Measurements from ENCODE around the gene IFT88.

The IFT88 gene

DNA sequence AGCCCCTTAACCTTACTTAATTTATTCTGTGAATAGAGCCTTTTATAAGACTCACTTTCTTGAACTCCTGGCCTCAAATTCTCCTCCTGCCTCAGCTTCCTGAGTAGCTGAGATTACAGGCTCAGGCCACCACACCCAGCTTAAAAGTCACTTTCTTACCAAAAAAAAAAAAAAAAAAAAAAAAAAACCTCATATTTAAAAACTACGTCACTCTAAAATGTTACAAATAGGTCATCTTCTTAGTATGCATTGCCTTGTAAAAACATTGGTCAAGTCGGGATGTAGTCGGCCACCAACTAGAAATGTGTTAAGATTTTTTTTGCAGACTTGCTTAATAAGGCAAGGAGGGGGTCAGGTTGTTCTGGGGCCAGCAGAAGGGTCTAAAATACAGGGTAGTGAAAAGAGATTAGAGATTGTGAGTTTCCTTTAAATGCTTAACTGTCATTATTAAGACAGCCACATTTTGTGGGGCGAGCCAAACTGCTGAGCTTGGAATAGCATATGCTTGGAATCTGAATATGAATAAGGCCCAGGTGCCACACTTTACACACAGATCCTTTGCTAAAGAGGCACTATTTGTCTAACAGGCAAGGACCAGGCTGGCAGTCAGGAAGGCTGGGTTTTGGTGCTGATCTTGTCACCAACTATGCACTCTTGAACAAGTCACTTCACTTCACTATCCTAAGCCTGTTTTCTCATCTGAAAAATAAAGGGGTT is 120.1 kb downstream of the IFT88 start:
- DNase-seq = no peak

GRCh38 chr13:20689291-20689690 is 122.3 kb downstream of the IFT88 start:
- DNase-seq = no peak

DNA sequence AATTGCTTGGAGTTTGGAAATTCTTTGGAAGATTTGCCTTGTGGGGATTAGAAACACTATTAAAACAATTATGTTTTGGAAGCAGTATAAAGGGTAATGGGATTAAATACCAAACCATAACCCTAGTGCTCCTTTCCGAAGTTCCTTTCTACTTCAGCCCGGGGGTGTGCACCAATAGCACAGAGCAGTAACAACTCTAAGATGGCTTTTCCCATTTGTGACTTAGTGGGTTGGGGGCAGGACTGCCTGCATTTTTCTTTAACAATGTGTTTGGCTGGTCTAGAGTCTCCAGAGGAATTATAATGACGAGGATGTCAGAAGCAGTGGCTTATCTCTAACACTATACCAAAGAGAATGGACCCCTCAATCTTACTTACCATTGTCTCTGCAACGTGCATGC is 124.7 kb downstream of the IFT88 start:
- no peak for DNase-seq

- peak in 1 of 2 donors; percentile 16 for DNase-seq
These were observed 129.1 kb downstream of the IFT88 start for GRCh38 chr13:20696073-20696472.

- DNase-seq = no peak
These were observed 132.8 kb downstream of the IFT88 start for GRCh38 chr13:20699715-20700114.

- DNase-seq = no peak
These were observed 133.3 kb downstream of the IFT88 start for GRCh38 chr13:20700288-20700687.

- no peak for DNase-seq
These were observed 134.5 kb downstream of the IFT88 start for GRCh38 chr13:20701461-20701860.

DNA sequence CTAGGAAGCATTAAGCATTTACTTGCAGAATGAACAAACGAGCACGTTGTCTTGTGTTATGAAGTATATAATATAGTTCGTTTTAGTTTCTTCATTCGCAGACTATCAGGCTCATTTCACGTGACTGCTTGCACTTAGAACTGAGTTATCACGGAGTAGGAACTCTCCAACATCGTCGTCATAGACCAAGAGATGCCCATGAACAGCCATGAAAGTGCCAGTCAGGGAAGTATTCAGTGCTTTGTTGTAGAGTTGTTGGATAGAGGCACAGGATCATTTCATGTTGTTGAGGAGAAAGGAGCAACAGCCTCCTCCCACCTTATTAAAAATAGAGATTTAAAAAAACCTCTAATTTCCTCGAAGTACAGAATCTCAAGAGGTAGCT is 135.6 kb downstream of the IFT88 start:
- no peak for DNase-seq

- no peak for DNase-seq
These were observed 136.2 kb downstream of the IFT88 start, which contains the start of gene IL17D for GRCh38 chr13:20702915-20703779. IL17D (plus strand) TSS chr13:20703699; CDS start chr13:20704002, 303 bp downstream.

DNA sequence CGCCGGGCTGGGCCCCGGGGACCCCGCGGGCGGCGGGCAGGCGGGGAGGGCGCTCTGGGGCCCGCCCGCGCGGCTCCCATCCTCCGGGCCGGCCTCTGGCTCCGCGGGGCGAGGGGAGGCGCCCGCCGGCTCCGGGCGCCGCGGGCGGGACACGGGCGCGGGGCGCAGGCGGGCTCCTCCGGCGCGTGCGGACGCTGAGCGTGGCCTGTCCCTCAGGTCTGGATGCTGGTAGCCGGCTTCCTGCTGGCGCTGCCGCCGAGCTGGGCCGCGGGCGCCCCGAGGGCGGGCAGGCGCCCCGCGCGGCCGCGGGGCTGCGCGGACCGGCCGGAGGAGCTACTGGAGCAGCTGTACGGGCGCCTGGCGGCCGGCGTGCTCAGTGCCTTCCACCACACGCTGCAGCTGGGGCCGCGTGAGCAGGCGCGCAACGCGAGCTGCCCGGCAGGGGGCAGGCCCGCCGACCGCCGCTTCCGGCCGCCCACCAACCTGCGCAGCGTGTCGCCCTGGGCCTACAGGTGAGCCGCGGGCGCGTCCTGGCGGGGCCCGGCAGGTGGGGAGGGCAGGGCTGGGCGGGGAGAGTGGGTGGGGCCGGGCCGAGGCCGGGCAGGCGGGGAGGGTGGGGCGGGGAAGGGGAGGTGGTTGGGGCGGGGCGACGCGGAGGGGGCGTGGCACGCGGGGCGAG is 137.0 kb downstream of the IFT88 start:
- DNase-seq = peak; percentile 21 to 25

- no peak for DNase-seq
These were observed 137.6 kb downstream of the IFT88 start for GRCh38 chr13:20704459-20705069.

DNA sequence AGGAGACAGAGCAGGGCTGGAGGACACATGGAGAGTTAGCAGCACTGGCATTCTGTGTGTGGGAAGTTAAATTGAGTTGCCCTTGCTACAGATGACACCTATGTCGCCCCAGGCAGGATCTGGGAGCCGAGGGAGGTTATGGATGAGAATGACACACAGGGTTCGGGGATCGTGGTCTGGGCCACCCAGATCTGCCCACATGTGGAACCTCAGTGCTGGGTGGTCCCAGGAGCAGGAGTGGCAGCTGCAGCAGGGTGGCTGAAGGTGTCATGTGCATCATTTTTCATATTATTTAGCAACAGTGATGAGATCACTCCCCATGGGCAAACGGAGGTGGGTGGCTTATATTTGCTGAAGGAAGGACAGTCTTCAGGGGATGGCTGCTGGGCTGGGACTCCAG is 139.7 kb downstream of the IFT88 start:
- DNase-seq = no peak

GRCh38 chr13:20708216-20708615 is 141.3 kb downstream of the IFT88 start:
- no peak for DNase-seq

GRCh38 chr13:20709369-20709768 is 142.4 kb downstream of the IFT88 start:
- no peak for DNase-seq

GRCh38 chr13:20709782-20710181 is 142.8 kb downstream of the IFT88 start:
- DNase-seq = no peak

- no peak for DNase-seq
These were observed 144.5 kb downstream of the IFT88 start for GRCh38 chr13:20711301-20712044.

- no peak for DNase-seq
These were observed 146.0 kb downstream of the IFT88 start for GRCh38 chr13:20713014-20713376.

- no peak for DNase-seq
These were observed 146.8 kb downstream of the IFT88 start for GRCh38 chr13:20713751-20714150.

DNA sequence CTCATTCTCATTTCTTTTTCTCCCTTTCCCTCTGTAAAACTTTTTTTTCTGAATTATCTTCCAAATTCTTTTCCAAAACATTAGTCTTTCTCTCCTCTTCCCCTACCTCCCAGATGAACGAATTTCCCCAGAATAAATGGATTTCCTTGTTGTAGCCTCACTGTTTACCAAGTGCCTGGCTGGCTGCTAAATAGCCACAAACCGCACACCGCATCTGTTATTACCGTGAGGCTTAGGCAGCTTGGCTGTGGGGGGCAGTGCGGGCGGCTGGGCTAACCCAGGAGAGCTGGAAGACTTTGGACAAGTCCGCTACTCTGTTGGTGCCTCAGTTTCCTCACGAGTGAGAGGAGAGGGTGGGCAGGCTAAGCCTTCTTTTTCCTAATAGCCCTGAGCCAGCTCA is 147.2 kb downstream of the IFT88 start:
- DNase-seq = no peak

DNA sequence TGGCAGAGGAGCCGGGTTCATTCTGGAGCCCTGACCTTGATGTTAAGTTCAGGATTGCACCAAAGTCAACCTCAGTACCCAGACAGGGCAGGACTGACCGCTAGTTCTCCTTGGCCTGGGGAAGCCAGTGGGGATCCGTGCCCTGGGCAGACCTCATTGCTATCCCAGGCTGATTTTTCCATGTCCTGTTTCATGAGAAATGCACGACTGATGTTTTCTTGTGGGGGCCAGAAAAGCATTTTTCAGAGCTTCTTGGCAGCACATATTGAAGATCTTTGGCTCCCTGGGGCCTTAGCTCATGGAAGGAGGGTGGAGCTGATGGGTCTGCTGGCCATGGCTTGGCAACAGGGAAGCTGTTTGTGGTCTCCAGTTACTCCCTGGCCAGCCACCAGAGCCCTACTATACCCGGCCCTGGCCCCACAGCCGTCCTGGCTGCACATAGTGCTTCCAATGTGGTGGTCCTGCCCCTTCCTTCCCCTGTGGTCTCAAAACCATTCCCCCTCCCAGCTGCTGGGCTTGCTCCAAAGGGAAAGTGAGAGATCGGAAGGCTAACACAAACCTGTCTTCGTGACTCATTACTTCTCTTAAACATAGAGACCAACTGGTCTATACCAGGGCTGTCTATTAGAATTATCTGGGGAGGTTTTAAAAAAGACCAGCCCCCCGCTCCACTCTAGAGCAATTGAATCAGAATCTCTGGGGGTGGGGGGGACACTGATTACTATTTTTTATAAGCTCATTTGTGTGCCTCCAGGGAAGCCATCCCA is 147.8 kb downstream of the IFT88 start:
- no peak for DNase-seq

DNA sequence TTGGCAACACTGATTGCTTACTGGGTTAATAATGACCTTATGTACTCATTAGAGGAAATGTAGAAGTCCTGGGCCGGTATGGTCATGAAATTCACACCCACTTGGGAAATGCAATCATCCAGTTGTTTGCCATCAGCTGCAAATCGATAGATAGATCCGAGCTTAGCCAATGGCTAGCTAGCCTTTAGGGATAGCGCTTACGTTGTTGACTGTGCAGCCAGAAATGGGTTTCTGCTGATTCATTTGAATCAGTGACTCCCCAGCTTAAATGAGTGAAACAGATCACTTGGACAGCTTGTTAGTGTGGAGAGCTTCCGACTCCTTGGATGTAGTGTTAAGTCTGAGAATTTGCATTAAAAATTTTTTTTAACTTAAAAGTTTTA is 148.4 kb downstream of the IFT88 start:
- no peak for DNase-seq

- no peak for DNase-seq
These were observed 150.0 kb downstream of the IFT88 start for GRCh38 chr13:20716951-20717350.

Measured in bone marrow (tissue), 2 donors.